HG02981 (cell line): ENCODE results near the gene WSCD1.

Source experiments
- ATAC-seq: cut with Tn5 transposase; IDR thresholded peaks from one replicate; pipeline ENCODE4 v1.9.1; 2021; ENCODE audit warnings: mild to moderate bottlenecking, moderate library complexity; ENCODE audit not compliant: unreplicated experiment

Gene WSCD1

DNA sequence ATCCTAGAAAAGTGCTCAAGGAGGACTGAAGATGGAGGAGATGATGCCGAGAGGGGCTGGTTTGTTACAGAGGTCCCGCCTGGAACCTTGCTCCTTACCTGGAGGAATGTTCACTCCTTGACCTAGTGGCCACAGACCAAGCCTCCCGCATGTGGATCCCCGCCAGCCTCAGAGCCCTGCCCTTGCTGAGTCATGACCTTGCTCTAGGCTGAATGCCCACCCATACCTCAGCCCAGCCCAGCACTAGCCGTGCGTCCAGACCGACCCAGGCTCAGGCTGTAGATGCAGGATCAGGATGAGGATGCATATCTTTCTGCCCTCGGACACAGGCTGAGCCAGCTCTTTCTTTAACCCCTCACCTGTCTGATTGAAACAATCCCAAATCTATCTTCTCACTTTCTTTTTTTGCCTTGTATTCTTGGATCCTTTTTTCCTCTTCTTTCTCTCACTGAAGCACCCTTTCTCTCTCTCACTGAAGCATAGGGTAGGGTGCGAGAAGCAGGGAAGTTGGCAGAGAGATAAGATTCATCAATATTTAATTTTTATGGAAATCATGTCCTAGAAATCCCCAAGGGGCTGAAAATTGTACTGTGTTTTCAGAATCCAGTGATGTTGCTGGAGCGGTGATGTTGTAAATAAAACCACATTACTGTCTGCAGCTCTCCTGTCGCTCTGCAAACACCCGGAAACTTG is 34.9 kb downstream of the WSCD1 start:
- ATAC-seq, result no peak

DNA sequence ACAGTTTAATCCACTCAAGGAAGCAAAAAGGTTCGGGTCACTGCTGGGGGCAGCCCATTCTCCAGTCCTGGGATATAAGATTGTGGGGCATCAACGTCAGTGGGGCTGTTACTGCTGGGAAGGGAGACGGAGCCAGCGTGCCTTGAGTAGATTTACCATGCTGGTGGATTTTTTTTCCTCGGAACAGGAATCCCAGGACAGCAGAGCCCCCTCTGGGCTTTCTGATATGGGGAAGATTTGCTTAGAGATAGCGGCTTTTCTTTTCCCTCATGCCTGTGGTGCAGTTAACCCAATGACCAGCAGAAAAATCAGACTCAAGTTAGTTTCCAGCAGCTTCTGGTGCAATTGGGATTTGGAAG is 35.4 kb downstream of the WSCD1 start:
- no peak for ATAC-seq

GRCh38 chr17:6106212-6106611 is 36.0 kb downstream of the WSCD1 start:
- no peak for ATAC-seq

GRCh38 chr17:6107791-6108190 is 37.6 kb downstream of the WSCD1 start:
- ATAC-seq, result no peak

DNA sequence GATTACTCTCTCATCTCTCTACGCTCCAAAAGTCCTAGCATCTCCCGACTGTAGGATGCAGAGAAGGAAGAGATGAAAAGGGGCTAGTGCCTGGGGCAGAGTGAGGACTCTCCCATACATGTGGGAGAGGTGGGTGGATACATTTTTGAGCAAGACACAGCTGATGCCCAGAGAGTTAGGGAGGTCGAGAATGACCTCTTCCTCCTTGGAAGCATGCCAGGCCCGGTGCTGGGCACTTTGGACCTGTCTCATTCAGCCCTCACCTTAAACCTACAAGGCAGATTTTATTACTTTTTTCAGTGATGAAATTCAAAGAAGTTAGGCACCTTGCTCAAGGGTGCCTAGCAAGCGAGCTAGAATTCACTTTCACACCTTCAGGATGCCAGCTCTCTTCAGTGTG is 38.2 kb downstream of the WSCD1 start:
- no peak for ATAC-seq

DNA sequence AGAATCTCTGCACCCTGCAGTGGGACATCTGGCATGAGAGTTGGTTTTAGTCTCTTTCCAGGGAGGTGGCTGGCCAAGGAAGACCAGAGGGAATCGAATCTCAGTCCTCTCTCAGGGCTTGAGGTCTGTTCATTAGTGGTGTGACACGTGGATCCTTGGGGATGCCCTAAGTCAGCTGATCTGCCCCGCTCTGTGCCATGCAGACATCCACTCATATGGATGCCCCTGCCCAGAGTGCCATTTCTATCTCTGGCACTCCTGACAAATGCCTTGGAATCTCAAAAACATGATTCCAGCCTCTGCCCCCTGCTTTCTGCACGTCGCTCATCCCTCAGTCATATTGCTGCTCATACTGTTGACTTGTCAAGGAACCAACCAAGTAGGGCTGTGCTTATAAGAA is 38.8 kb downstream of the WSCD1 start:
- no peak for ATAC-seq

DNA sequence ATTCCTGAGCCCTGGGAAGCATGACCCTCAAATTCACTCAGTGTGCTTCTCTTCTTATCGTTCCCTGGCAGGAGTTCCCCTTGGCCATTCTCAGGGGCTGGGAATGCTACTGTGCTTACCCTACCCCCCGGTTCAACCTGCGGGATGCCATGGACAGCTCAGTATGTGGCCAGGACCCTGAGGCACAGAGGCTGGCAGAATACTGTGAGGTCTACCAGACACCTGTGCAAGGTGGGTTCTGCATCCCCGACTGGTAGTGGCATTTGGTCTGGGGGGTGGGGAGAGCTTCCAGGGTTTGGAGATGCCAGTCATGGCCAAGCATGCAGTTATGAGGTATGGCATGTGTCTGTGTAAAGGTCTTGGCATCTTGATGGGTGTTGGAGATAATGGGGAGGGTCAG is 39.4 kb downstream of the WSCD1 start:
- ATAC-seq, result no peak

GRCh38 chr17:6110088-6110487 is 39.9 kb downstream of the WSCD1 start:
- ATAC-seq, result no peak

DNA sequence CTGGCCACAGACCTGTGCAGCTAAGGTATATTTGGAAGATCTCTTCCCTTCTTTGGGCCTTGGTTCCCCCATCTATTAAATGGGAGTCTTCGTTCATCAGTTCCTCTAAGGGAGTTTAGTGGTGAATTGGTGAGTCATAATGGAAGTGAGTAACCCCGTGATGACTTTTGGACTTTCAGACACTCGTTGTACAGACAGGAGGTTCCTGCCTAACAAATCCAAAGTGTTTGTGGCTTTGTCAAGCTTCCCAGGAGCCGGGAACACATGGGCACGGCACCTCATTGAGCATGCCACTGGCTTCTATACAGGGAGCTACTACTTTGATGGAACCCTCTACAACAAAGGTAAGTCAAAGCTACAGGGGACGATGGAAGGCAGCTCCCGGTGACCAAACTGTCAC is 40.4 kb downstream of the WSCD1 start:
- no peak for ATAC-seq

- ATAC-seq, result no peak
Measured at GRCh38 chr17:6120351-6120750, 50.2 kb downstream of the WSCD1 start.

GRCh38 chr17:6124856-6125255 is 54.7 kb downstream of the WSCD1 start:
- ATAC-seq, result no peak

DNA sequence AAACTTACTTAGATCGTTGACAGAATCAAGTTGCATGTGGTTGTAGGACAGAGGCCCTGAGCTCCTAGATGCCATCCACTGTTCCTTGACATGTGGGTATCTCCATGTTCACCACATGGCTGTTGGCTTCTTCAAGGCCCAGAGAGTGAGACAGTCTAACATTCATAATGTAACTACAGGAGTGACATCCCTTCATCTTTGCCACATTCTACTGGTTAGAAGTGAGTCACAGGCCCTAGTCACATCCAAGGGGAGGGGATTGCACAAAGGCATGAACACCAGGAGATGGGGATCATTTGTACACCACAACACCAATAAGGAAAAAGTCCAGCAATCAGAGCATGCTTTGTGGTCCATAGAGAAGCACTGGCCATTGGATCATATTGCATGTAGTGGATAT is 56.6 kb downstream of the WSCD1 start:
- ATAC-seq, result no peak

DNA sequence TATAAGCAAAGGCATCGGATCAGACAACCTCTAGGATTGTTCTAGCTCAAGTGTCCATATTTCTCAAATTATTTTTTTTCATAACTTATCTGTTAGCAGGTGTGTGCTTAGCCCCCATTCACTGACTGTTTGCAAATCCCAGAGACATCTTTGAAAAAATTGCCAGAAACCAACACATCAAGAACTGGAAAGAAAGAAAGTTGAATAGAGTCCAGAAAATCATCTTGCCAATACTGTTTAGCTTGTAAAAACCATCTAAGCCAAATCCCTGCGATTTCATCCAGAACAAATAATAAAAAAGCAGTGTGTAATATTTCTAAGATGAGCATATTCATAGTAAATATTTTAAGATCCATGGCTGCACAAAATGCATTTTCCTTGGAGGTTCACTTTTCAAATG is 64.5 kb downstream of the WSCD1 start:
- no peak for ATAC-seq

- ATAC-seq, result no peak
Measured at GRCh38 chr17:6135236-6135635, 65.1 kb downstream of the WSCD1 start.

GRCh38 chr17:6135996-6136395 is 65.8 kb downstream of the WSCD1 start:
- no peak for ATAC-seq

DNA sequence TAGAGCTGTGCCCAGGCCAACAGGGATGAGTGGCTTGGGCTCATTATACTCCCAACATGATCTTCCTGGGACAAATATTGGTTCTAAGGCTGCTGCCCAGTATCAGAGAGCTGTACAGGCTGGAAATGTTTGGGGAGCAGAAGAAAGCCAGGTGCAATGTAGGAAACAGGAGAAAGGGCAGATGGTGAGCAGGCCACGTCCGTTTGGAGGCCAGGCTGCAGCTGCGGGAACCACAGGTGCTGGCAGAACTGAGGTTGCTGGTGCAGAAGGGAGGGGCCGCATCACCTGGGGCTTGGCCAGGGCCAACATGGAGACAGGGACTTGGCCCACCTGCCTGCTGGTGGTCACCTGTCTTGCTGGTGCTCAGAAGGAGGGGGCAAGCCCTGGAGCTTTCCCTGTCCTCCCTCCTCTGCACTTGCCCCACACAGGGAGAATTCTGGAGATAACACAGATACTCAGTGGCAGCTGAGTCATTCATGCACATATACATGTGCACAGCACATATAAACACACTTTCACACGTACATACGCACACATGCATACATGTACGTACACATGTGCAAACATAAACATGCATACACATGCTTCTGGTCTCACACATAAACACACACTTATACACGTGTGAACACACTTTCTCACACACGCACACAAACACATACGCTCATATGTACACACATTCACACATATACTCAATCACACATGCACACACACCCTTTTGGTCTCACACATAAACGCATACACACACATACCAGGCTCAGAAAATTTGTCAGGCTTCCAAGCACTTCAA is 67.7 kb downstream of the WSCD1 start:
- no peak for ATAC-seq

DNA sequence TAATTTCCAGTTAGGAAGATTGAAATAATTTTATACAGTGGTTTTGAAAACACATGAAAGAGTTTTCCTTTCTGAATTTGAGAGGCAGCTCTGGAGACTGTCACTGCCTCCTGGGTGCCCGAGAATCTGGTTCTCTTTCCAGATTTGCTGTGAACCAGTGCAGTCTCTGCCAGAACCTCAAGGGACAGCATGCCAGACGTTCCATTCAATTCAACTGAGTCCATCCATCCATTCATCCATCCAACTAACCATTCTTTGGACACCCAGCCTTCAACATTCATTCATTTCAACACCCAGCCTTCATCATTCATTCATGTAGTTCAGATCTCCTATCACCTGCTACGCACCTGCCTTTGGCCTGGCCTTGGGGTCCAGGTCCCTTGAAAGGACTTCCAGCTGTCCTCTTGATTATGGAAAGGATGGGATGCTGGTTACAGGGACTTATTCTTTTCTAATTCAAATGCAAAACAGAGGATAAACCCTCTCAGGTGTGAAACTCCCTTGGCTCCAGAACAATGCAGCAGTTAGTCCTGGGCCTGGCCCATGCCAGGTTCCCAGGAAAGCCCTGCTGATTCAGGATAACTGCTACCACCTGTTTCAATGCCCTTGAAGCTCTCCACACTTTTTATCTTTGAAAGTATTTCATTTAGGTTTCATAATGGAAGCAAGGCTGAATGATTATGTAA is 68.7 kb downstream of the WSCD1 start:
- no peak for ATAC-seq

DNA sequence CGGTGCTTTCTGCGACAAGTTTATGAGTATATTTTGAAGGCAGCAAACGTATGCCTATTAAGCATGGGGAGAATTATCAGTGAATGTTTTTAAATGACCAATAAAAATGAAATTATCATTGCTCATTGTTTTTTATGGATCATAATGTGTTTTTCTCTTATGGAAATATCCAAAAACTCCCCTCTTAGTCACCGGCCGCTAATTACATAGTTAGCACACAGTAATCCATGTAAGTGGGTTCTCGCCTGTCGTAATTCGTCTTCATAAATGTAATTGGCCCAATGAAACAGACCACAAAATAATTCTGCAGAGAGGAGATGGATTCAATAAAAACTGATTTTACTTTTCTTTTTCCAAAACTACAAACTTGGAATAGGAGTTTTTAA is 69.3 kb downstream of the WSCD1 start:
- ATAC-seq, result no peak

GRCh38 chr17:6140188-6140587 is 70.0 kb downstream of the WSCD1 start:
- no peak for ATAC-seq

GRCh38 chr17:6140728-6141330 is 70.7 kb downstream of the WSCD1 start:
- ATAC-seq, result no peak

DNA sequence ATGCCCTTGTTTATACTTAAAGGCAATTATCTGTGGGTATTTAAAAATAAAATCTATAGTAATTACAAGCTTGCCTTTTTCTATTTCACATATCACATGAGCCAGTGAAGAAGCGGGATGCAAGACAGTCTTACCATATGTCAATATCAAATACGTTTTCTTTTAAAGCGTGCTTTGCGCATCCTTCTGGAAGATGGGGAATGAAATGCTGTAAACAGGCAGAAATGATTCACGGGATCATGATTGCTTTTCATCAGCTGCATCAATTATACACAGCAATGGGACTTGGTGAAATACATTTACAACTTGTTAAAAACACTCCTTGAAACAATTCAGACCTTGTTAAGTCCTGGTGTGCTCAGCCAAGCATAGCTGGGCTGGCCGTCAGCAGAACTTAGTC is 72.5 kb downstream of the WSCD1 start:
- ATAC-seq, result no peak

GRCh38 chr17:6145946-6146345 is 75.8 kb downstream of the WSCD1 start:
- no peak for ATAC-seq
